HG03025 (cell line): ENCODE results near the gene KIF5A.

Experiments used
- ATAC-seq: cut with Tn5 transposase; IDR thresholded peaks from one replicate; pipeline ENCODE4 v1.9.1; 2021; ENCODE audit warnings: mild to moderate bottlenecking, moderate library complexity; ENCODE audit not compliant: unreplicated experiment, low FRiP score

Gene KIF5A

GRCh38 chr12:57531836-57532235, 18.0 kb upstream of the KIF5A start:
- no peak for ATAC-seq

- ATAC-seq = no peak
Measured at GRCh38 chr12:57533108-57533507, 16.7 kb upstream of the KIF5A start.

- no peak for ATAC-seq
Measured at GRCh38 chr12:57534250-57534649, 15.6 kb upstream of the KIF5A start.

- ATAC-seq = no peak
Measured at GRCh38 chr12:57534991-57535543, 14.8 kb upstream of the KIF5A start.

- ATAC-seq = no peak
Measured at GRCh38 chr12:57535764-57536596, 13.9 kb upstream of the KIF5A start.

GRCh38 chr12:57536597-57536942, 13.3 kb upstream of the KIF5A start:
- ATAC-seq = no peak

GRCh38 chr12:57539134-57539768, 10.6 kb upstream of the KIF5A start:
- ATAC-seq = no peak

- no peak for ATAC-seq
Measured at GRCh38 chr12:57541001-57541400, 8.8 kb upstream of the KIF5A start.

GRCh38 chr12:57541717-57542116, 8.1 kb upstream of the KIF5A start:
- no peak for ATAC-seq

GRCh38 chr12:57543581-57543980, 6.3 kb upstream of the KIF5A start:
- no peak for ATAC-seq

GRCh38 chr12:57545809-57546437, 3.9 kb upstream of the KIF5A start:
- ATAC-seq = no peak

GRCh38 chr12:57546438-57547287, 3.2 kb upstream of the KIF5A start, which contains the start of gene DCTN2:
TSS of gene DCTN2 (minus strand) at chr12:57547192. CDS start at chr12:57547063, 129 bp downstream.
- ATAC-seq = peak; percentile 97

- no peak for ATAC-seq
Measured at GRCh38 chr12:57547288-57548012, 2.4 kb upstream of the KIF5A start.

- no peak for ATAC-seq
Measured at GRCh38 chr12:57548013-57548315, 1.9 kb upstream of the KIF5A start.

GRCh38 chr12:57548488-57548887, 1.4 kb upstream of the KIF5A start:
- no peak for ATAC-seq

GRCh38 chr12:57549203-57549908, 488 bp upstream of the KIF5A start:
- ATAC-seq = no peak

- ATAC-seq = no peak
Measured at GRCh38 chr12:57550641-57551549, 1.1 kb downstream of the KIF5A start.

- no peak for ATAC-seq
Measured at GRCh38 chr12:57551637-57552305, 1.9 kb downstream of the KIF5A start.
